HCT116 (cell line): ENCODE data around the gene AK3. TPM values are rescaled to one million over a fixed set of nuclear protein-coding genes. Genes with fewer than 3 reads are reported as not detected.
A peak's percentile ranks its signal among the peaks of the same experiment; 100 is the strongest.

Source experiments
- ATAC-seq: fragments of 200-7000 bp; cut with Tn5 transposase; 2 replicates; pipeline ENCODE4 v1.9.1; 2020; ENCODE audit warnings: mild to moderate bottlenecking, moderate library complexity
- BruUV-seq: library from RNA; stranded (reverse); fragments of 400-500 nt; replicated peaks from 2 replicates; lab custom pipeline; 2021; lab: Mats Ljungman, UMichigan
- CTCF ChIA-PET: fragments of 300-600 bp; sonication (Branson Sonifier 250); formaldehyde crosslinking; loops from one replicate; lab custom pipeline; 2021; ENCODE audit warnings: antibody characterized with exemption; lab: Charles Lee
- POLR2A ChIA-PET: fragments of 300-600, 350-600 bp; sonication (Branson Sonifier 250); formaldehyde crosslinking; loops from one replicate; lab custom pipeline; 2021; ENCODE audit warnings: antibody characterized with exemption; lab: Charles Lee
- RAD21 ChIA-PET, 2 experiments: fragments of 300-600 bp; sonication (Branson Sonifier 250); formaldehyde crosslinking; loops; one replicate each; lab custom pipeline; 2023; ENCODE audit warnings: low total read pairs in 2 of 2; ENCODE audit not compliant: uncharacterized antibody in 2 of 2, unreplicated experiment in 2 of 2, low non-redundant PET in 1 of 2; lab: Charles Lee
- DNase-seq: peaks from one replicate; pipeline ENCODE4 v3.0.0-alpha.2; 2010; ENCODE audit warnings: low read depth, low spot score
- H2AFZ ChIP-seq: fragments of 200-600 bp; shearing (Covaris generic), sonication (generic); 2 replicates; pipeline ENCODE4 v1.6.1; 2017; ENCODE audit warnings: low read depth, mixed run types, mixed read lengths, antibody characterized with exemption, low read length; ENCODE audit not compliant: poor library complexity, severe bottlenecking
- H3K27ac ChIP-seq: 2 replicates; pipeline ENCODE4 v1.5.1; 2012; ENCODE audit warnings: low read depth, low read length
- H3K27me3 ChIP-seq: fragments of 200-600 bp; sonication (generic); 2 replicates; pipeline ENCODE4 v1.6.1; 2016; ENCODE audit warnings: mixed run types, low read length, mixed read lengths; ENCODE audit not compliant: insufficient read depth
- H3K36me3 ChIP-seq, 2 experiments: fragments of 200-500 bp in 1 of 2; fragments of 200-600 bp in 1 of 2; sonication (Bioruptor generic) in 1 of 2; sonication (generic) in 1 of 2; 2 replicates each; pipeline versions ENCODE4 v1.5.1 to v1.6.1; 2014 to 2016; ENCODE audit warnings: low read length in 2 of 2, inconsistent platforms in 1 of 2, mixed read lengths in 1 of 2, mixed run types in 1 of 2; ENCODE audit not compliant: insufficient read depth in 2 of 2, control insufficient read depth in 1 of 2
- H3K4me1 ChIP-seq, 2 experiments: fragments of 200-600 bp in 1 of 2; sonication (generic) in 1 of 2; 2 replicates each; pipeline versions ENCODE4 v1.5.1 to v1.6.1; 2012 to 2017; ENCODE audit warnings: low read length in 2 of 2, inconsistent platforms in 1 of 2, mild to moderate bottlenecking in 1 of 2, mixed read lengths in 1 of 2, mixed run types in 1 of 2, moderate library complexity in 1 of 2; ENCODE audit not compliant: insufficient read depth in 2 of 2, control insufficient read depth in 1 of 2
- H3K4me2 ChIP-seq: fragments of 200-600 bp; sonication (generic); 2 replicates; pipeline ENCODE4 v1.6.1; 2017; ENCODE audit warnings: mixed run types, low read length, mixed read lengths
- H3K4me3 ChIP-seq, 2 experiments: fragments of 200-600 bp in 1 of 2; sonication (generic) in 1 of 2; replicated peaks in 1 of 2; 2 replicates each; pipeline ENCODE4 v1.5.1; 2011 to 2016; ENCODE audit warnings: low read length in 2 of 2, control low read depth in 1 of 2, low read depth in 1 of 2, mild to moderate bottlenecking in 1 of 2, mixed read lengths in 1 of 2, mixed run types in 1 of 2
- H3K79me2 ChIP-seq: fragments of 200-600 bp; sonication (generic); 2 replicates; pipeline ENCODE4 v1.6.1; 2017; ENCODE audit warnings: mild to moderate bottlenecking, mixed run types, low read length, moderate library complexity, mixed read lengths; ENCODE audit not compliant: insufficient read depth
- H3K9ac ChIP-seq: fragments of 200-600 bp; sonication (generic); 2 replicates; pipeline ENCODE4 v1.6.1; 2016; ENCODE audit warnings: low read length, mixed read lengths
- H3K9me2 ChIP-seq: fragments of 200-600 bp; sonication (generic), shearing (Covaris generic); 2 replicates; pipeline ENCODE4 v1.6.1; 2017; ENCODE audit warnings: mixed run types, mild to moderate bottlenecking, moderate library complexity; ENCODE audit not compliant: insufficient read depth
- H3K9me3 ChIP-seq, 2 experiments: fragments of 200-500 bp in 1 of 2; fragments of 200-600 bp in 1 of 2; sonication (Bioruptor generic) in 1 of 2; sonication (generic) in 1 of 2; 2 replicates each; pipeline ENCODE4 v1.6.1; 2014 to 2017; ENCODE audit warnings: low read length in 2 of 2, mixed read lengths in 2 of 2, inconsistent platforms in 1 of 2, low read depth in 1 of 2, mild to moderate bottlenecking in 1 of 2, mixed run types in 1 of 2, moderate library complexity in 1 of 2; ENCODE audit not compliant: control insufficient read depth in 1 of 2, insufficient read depth in 1 of 2
- H4K20me1 ChIP-seq: fragments of 200-600 bp; sonication (generic), shearing (Covaris generic); 2 replicates; pipeline ENCODE4 v1.6.1; 2017; ENCODE audit warnings: mixed run types, mild to moderate bottlenecking, moderate library complexity; ENCODE audit not compliant: insufficient read depth
- CBX3 ChIP-seq: IDR thresholded peaks from 2 replicates; pipeline ENCODE4 v1.6.1; 2012; ENCODE audit warnings: low read depth
- ELF1 ChIP-seq: IDR thresholded peaks from 2 replicates; pipeline ENCODE4 v1.6.1; 2012; ENCODE audit warnings: low read depth, borderline replicate concordance
- EZH2phosphoT487 ChIP-seq: fragments of 200-600 bp; IDR thresholded peaks from 2 replicates; pipeline ENCODE4 v1.6.1; 2018; ENCODE audit warnings: antibody characterized with exemption, borderline replicate concordance
- FOSL1 ChIP-seq: IDR thresholded peaks from 2 replicates; pipeline ENCODE4 v1.6.1; 2012; ENCODE audit warnings: low read depth
- JUND ChIP-seq: IDR thresholded peaks from 2 replicates; pipeline ENCODE4 v1.6.1; 2012
- SIN3A ChIP-seq: IDR thresholded peaks from 2 replicates; pipeline ENCODE4 v1.6.1; 2012; ENCODE audit warnings: low read depth
- TCF7L2 ChIP-seq: IDR thresholded peaks from 2 replicates; pipeline ENCODE4 v1.7.0; 2011; ENCODE audit warnings: borderline replicate concordance, inconsistent platforms; ENCODE audit not compliant: insufficient read depth, insufficient read length; ENCODE audit errors: extremely low read depth
- ZBTB33 ChIP-seq: IDR thresholded peaks from 2 replicates; pipeline ENCODE4 v1.6.1; 2011; ENCODE audit warnings: mild to moderate bottlenecking, low read length, moderate library complexity; ENCODE audit not compliant: insufficient replicate concordance; ENCODE audit errors: extremely low read depth
- ZNF274 ChIP-seq: fragments of 200-500 bp; sonication (Bioruptor generic); IDR thresholded peaks from 2 replicates; pipeline ENCODE4 v1.6.1; 2014; ENCODE audit warnings: mild to moderate bottlenecking, low read depth, low read length, inconsistent platforms
- intact Hi-C: fragments of 100-400 bp; cut with micrococcal nuclease; formaldehyde crosslinking; loops from 2 replicates; pipeline ENCODE4 v1.10.0; 2022
- total RNA-seq: library from RNA; stranded (reverse); gene quantifications from one replicate; pipeline ENCODE4 v1.2.1, GENCODE V29; 2021; ENCODE audit not compliant: unreplicated experiment

The AK3 gene
- total RNA-seq, 1 experiment from 2014 or later: 43.0 TPM

GRCh38 chr9:4740638-4741364 is at the start of gene AK3 (continued):
- TF ChIP-seq ZBTB33: no peak
- peak; percentile 74 for TF ChIP-seq SIN3A
- peak; percentile 76 for TF ChIP-seq ELF1
- no peak for TF ChIP-seq FOSL1
- no peak for TF ChIP-seq ZNF274
- TF ChIP-seq TCF7L2: peak; percentile 62
- TF ChIP-seq, all 23 proteins: peak for 10

GRCh38 chr9:4788703-4789102 is 47.7 kb upstream of the AK3 start:
- no peak overlapping the region for H3K9ac ChIP-seq
- TF ChIP-seq CBX3 (no peak), JUND (no peak), ZBTB33 (no peak), EZH2phosphoT487 (no peak)
- TF ChIP-seq, all 23 proteins: peak for 0
- BruUV-seq: no TSS peak
- Histone ChIP-seq H3K4me1 (peaks cover 3 to 7% of the 10 kb centered on the region in 2 experiments; a peak in 2 of 4 replicates), H3K27me3 (no peaks in the 10 kb centered on the region), H3K4me2 (no peak overlapping the region), H3K4me3 (no peak overlapping the region), H4K20me1 (no peaks in the 10 kb centered on the region), H2AFZ (no peak overlapping the region), H3K27ac (no peak overlapping the region), H3K9me2 (no peaks in the 10 kb centered on the region), H3K9me3 (no peaks in the 10 kb centered on the region), H3K36me3 (no peaks in the 10 kb centered on the region), H3K79me2 (peaks cover 9% of the 10 kb centered on the region)
- no peak for DNase-seq
- ATAC-seq: no peak
- intact Hi-C loops: no loop called here
- ChIA-PET CTCF (no interaction called here), POLR2A (no interaction called here), RAD21 (no interaction called here)
